GM23338 (cell line): ENCODE measurements around the gene ARRDC5. TPM values are rescaled to one million over a fixed set of nuclear protein-coding genes. Genes with fewer than 3 reads are reported as not detected.
"Not testable (repeated sequence)": the region's sequence is repeated elsewhere in the genome, so short reads cannot be mapped to it uniquely, and the experiment has no call there.

ENCODE experiments used
- ATAC-seq: fragments of 200-7000 bp; cut with Tn5 transposase; 3 replicates; pipeline ENCODE4 v1.9.1; 2020
- DNase-seq: peaks from one replicate; pipeline ENCODE4 v3.0.0-alpha.2; 2015; ENCODE audit warnings: low spot score
- H2AFZ ChIP-seq: fragments of 200-600 bp; sonication (generic); 2 replicates; pipeline ENCODE4 v1.8.0; 2016; ENCODE audit warnings: antibody characterized with exemption, mild to moderate bottlenecking, moderate library complexity
- H3F3A ChIP-seq: fragments of 200-600 bp; sonication (generic); replicated peaks from 2 replicates; pipeline ENCODE4 v1.8.0; 2017; ENCODE audit warnings: antibody characterized with exemption, mixed run types, low read depth
- H3K27ac ChIP-seq: fragments of 200-600 bp; sonication (generic); 2 replicates; pipeline ENCODE4 v1.6.1; 2016; ENCODE audit warnings: low read depth
- H3K27me3 ChIP-seq: fragments of 200-600 bp; sonication (generic); 2 replicates; pipeline ENCODE4 v1.8.0; 2016; ENCODE audit warnings: mild to moderate bottlenecking, mixed run types, moderate library complexity; ENCODE audit not compliant: insufficient read depth
- H3K36me3 ChIP-seq: fragments of 200-600 bp; sonication (generic); 2 replicates; pipeline ENCODE4 v1.8.0; 2016; ENCODE audit warnings: mild to moderate bottlenecking; ENCODE audit not compliant: insufficient read depth
- H3K4me1 ChIP-seq: fragments of 200-600 bp; sonication (generic); 2 replicates; pipeline ENCODE4 v1.8.0; 2016; ENCODE audit warnings: mild to moderate bottlenecking, moderate library complexity; ENCODE audit not compliant: insufficient read depth
- H3K4me2 ChIP-seq: fragments of 200-600 bp; sonication (generic); 2 replicates; pipeline ENCODE4 v1.7.1; 2017; ENCODE audit warnings: mixed run types
- H3K4me3 ChIP-seq: fragments of 200-600 bp; sonication (generic); 2 replicates; pipeline ENCODE4 v1.6.1; 2016; ENCODE audit warnings: mixed run types
- H3K79me2 ChIP-seq: fragments of 200-600 bp; sonication (generic); replicated peaks from 2 replicates; pipeline ENCODE4 v1.8.0; 2017; ENCODE audit warnings: mild to moderate bottlenecking; ENCODE audit not compliant: insufficient read depth
- H3K9me2 ChIP-seq: fragments of 200-600 bp; sonication (generic); 2 replicates; pipeline ENCODE4 v1.8.0; 2017; ENCODE audit not compliant: insufficient read depth
- H4K20me1 ChIP-seq: fragments of 200-600 bp; sonication (generic); replicated peaks from 2 replicates; pipeline ENCODE4 v1.8.0; 2017; ENCODE audit warnings: mild to moderate bottlenecking; ENCODE audit not compliant: insufficient read depth
- H3K27ac Mint-ChIP-seq: 2 replicates; pipeline ENCODE4 v1.8.0; 2020; ENCODE audit warnings: inconsistent platforms, mild to moderate bottlenecking, moderate library complexity, mixed read lengths
- H3K27me3 Mint-ChIP-seq: 3 replicates; pipeline ENCODE4 v1.8.0; 2022; ENCODE audit warnings: low read depth, mild to moderate bottlenecking, moderate library complexity, mixed read lengths, inconsistent platforms; ENCODE audit not compliant: insufficient read depth, poor library complexity
- H3K36me3 Mint-ChIP-seq: 3 replicates; pipeline ENCODE4 v1.8.0; 2021; ENCODE audit warnings: low read depth, mild to moderate bottlenecking, inconsistent platforms, moderate library complexity, mixed read lengths
- H3K4me1 Mint-ChIP-seq: 3 replicates; pipeline ENCODE4 v1.8.0; 2020; ENCODE audit warnings: mild to moderate bottlenecking, inconsistent platforms, mixed read lengths
- H3K4me3 Mint-ChIP-seq: 3 replicates; pipeline ENCODE4 v1.8.0; 2021; ENCODE audit warnings: moderate library complexity, mild to moderate bottlenecking, inconsistent platforms, mixed read lengths
- H3K9me3 Mint-ChIP-seq: 3 replicates; pipeline ENCODE4 v1.8.0; 2020; ENCODE audit warnings: moderate library complexity, mild to moderate bottlenecking, inconsistent platforms, mixed read lengths
- ETS1 ChIP-seq: IDR thresholded peaks from 2 replicates; pipeline ENCODE4 v1.6.1; 2016; ENCODE audit warnings: antibody characterized with exemption
- NANOG ChIP-seq: IDR thresholded peaks from 2 replicates; pipeline ENCODE4 v1.6.1; 2016; ENCODE audit warnings: antibody characterized with exemption, borderline replicate concordance
- REST ChIP-seq: IDR thresholded peaks from one replicate; pipeline ENCODE4 v1.6.1; 2018; ENCODE audit warnings: antibody characterized with exemption; ENCODE audit not compliant: unreplicated experiment
- ZNF114 ChIP-seq: fragments of 250-450 bp; sonication (Bioruptor Pico); IDR thresholded peaks from 2 replicates; pipeline ENCODE4 v1.5.0; 2020; ENCODE audit warnings: mild to moderate bottlenecking, moderate library complexity
- ZNF331 ChIP-seq: fragments of 250-450 bp; sonication (Bioruptor Pico); IDR thresholded peaks from 2 replicates; pipeline ENCODE4 v1.5.0; 2020; ENCODE audit warnings: low read depth, mild to moderate bottlenecking, moderate library complexity
- ZNF462 ChIP-seq: fragments of 250-450 bp; sonication (Bioruptor Pico); IDR thresholded peaks from 2 replicates; pipeline ENCODE4 v1.5.0; 2020; ENCODE audit warnings: mild to moderate bottlenecking, moderate library complexity
- polyA plus RNA-seq: library from polyadenylated mRNA; unstranded; fragments of >200 nt; fragmentation: Nextera tagmentation; extraction: Ambion mirVana; gene quantifications from 2 replicates; pipeline ENCODE4 v1.2.1, GENCODE V29; 2016
- total RNA-seq: library from RNA; depleted of rRNA; stranded (reverse); fragments of >200 nt; shearing (Covaris generic); gene quantifications from 2 replicates; pipeline ENCODE4 v1.2.3, GENCODE V29; 2014

Gene ARRDC5
- total and polyA plus RNA-seq, 2 experiments from 2014 or later: not detected

- TF ChIP-seq ZNF462 (no peak), REST (no peak), ETS1 (no peak), NANOG (no peak), ZNF114 (no peak), ZNF331 (CRISPR knock-in tag) (no peak)
Observed at GRCh38 chr19:4939466-4939865, 36.8 kb upstream of the ARRDC5 start (continued).

- not testable (repeated sequence) for H3K9me2 ChIP-seq, H3K9me3 Mint-ChIP-seq, H3K27me3 Mint-ChIP-seq, H3K4me3 ChIP-seq, DNase-seq, H3K4me1 ChIP-seq, H3K27me3 ChIP-seq, H3F3A ChIP-seq, H3K4me3 Mint-ChIP-seq, H3K4me2 ChIP-seq, H2AFZ ChIP-seq, H3K27ac Mint-ChIP-seq, H3K4me1 Mint-ChIP-seq, ATAC-seq, H3K79me2 ChIP-seq, H3K27ac ChIP-seq
- peaks cover 24% of the 10 kb centered on the region for H4K20me1 ChIP-seq
- peaks cover 64% of the 10 kb centered on the region for H3K36me3 Mint-ChIP-seq
- 0 out of 2 replicates have a peak, but pooled peaks cover 11% of the 10 kb centered on the region for H3K36me3 ChIP-seq
Observed at GRCh38 chr19:4938461-4938860, 35.8 kb upstream of the ARRDC5 start.
